Embryonic facial prominence (tissue), 1 donor: ENCODE data around the gene PARD3.
"Not testable (repeated sequence)": the region's sequence is repeated elsewhere in the genome, so short reads cannot be mapped to it uniquely, and the experiment has no call there.

Experiments used
- DNase-seq: peaks from one replicate; pipeline ENCODE4 v3.0.0-alpha.2; 2016; ENCODE audit errors: extremely low spot score

PARD3 gene

GRCh38 chr10:34299105-34299611 is 515.9 kb downstream of the PARD3 start:
- DNase-seq = no peak

- DNase-seq = no peak
Measured at GRCh38 chr10:34298346-34298818, 516.7 kb downstream of the PARD3 start.

GRCh38 chr10:34297541-34298345 is 517.4 kb downstream of the PARD3 start:
- no peak for DNase-seq

- no peak for DNase-seq
Measured at GRCh38 chr10:34295142-34295548, 520.0 kb downstream of the PARD3 start.

GRCh38 chr10:34294137-34294536 is 521.0 kb downstream of the PARD3 start:
- no peak for DNase-seq

GRCh38 chr10:34292675-34293074 is 522.4 kb downstream of the PARD3 start:
- no peak for DNase-seq

GRCh38 chr10:34292194-34292565 is 522.9 kb downstream of the PARD3 start:
- DNase-seq = no peak

- DNase-seq = no peak
Measured at GRCh38 chr10:34291466-34292193, 523.5 kb downstream of the PARD3 start.

GRCh38 chr10:34290412-34291081 is 524.5 kb downstream of the PARD3 start:
- DNase-seq = no peak

- no peak for DNase-seq
Measured at GRCh38 chr10:34288634-34289033, 526.5 kb downstream of the PARD3 start.

- DNase-seq = no peak
Measured at GRCh38 chr10:34286136-34286739, 528.9 kb downstream of the PARD3 start.

GRCh38 chr10:34281661-34282582 is 533.2 kb downstream of the PARD3 start:
- no peak for DNase-seq

- no peak for DNase-seq
Measured at GRCh38 chr10:34280599-34281374, 534.3 kb downstream of the PARD3 start.

- DNase-seq = no peak
Measured at GRCh38 chr10:34275626-34276130, 539.4 kb downstream of the PARD3 start.

GRCh38 chr10:34274906-34275305 is 540.2 kb downstream of the PARD3 start:
- no peak for DNase-seq

GRCh38 chr10:34273340-34273739 is 541.8 kb downstream of the PARD3 start:
- no peak for DNase-seq

- no peak for DNase-seq
Measured at GRCh38 chr10:34272316-34272715, 542.8 kb downstream of the PARD3 start.

- not testable (repeated sequence) for DNase-seq
Measured at GRCh38 chr10:34268410-34268809, 546.7 kb downstream of the PARD3 start.

GRCh38 chr10:34262985-34263384 is 552.1 kb downstream of the PARD3 start:
- no peak for DNase-seq

- no peak for DNase-seq
Measured at GRCh38 chr10:34260904-34261303, 554.2 kb downstream of the PARD3 start.
